HepG2 (cell line): ENCODE results near the gene L3MBTL3. TPM values are rescaled to one million over a fixed set of nuclear protein-coding genes. Genes with fewer than 3 reads are reported as not detected.

Source experiments
- ATAC-seq: fragments of 200-7000 bp; cut with Tn5 transposase; 3 replicates; pipeline ENCODE4 v1.9.1; 2020; ENCODE audit warnings: mild to moderate bottlenecking, moderate library complexity
- BruUV-seq: library from RNA; stranded (reverse); fragments of 400-500 nt; replicated peaks from 2 replicates; lab custom pipeline; 2021; lab: Mats Ljungman, UMichigan
- CTCF ChIA-PET: fragments of 300-600 bp; formaldehyde crosslinking; extraction: SDS; loops from one replicate; lab custom pipeline; 2021; ENCODE audit warnings: low total read pairs, inconsistent platforms, low intra/inter-chr PET ratio; lab: Yijun Ruan, JAX
- POLR2A ChIA-PET: fragments of 350-600 bp; sonication (Branson Sonifier 250); formaldehyde crosslinking; loops from one replicate; lab custom pipeline; 2020; ENCODE audit warnings: antibody characterized with exemption, inconsistent platforms; lab: Yijun Ruan, JAX
- DNase-seq: peaks from one replicate; pipeline ENCODE4 v3.0.0-alpha.2; 2015; ENCODE audit warnings: low spot score
- FAIRE-seq: peaks from 3 replicates; lab custom pipeline; 2011; peaks lifted over from hg19 to GRCh38; lab: Jason Lieb, UNC
- H2AFZ ChIP-seq: one replicate; pipeline ENCODE4 v1.6.1; 2011; ENCODE audit warnings: low read length, inconsistent platforms
- H3K27ac ChIP-seq: fragments of 300-600 bp; 3 replicates; pipeline ENCODE4 v1.8.0; 2011; ENCODE audit warnings: mixed run types, mild to moderate bottlenecking, mixed read lengths, low read length, inconsistent platforms; ENCODE audit not compliant: insufficient read depth; ENCODE audit errors: extremely low read length
- H3K27me3 ChIP-seq, 2 experiments: fragments of 200-600 bp in 1 of 2; 2 replicates in 1 of 2; 3 replicates in 1 of 2; pipeline versions ENCODE4 v1.6.0 to v1.8.0; 2011; ENCODE audit warnings: low read length in 2 of 2, mild to moderate bottlenecking in 2 of 2, moderate library complexity in 2 of 2, inconsistent platforms in 1 of 2; ENCODE audit not compliant: insufficient read depth in 2 of 2, control insufficient read depth in 1 of 2
- H3K36me3 ChIP-seq, 2 experiments: fragments of 200-600 bp in 1 of 2; replicated peaks in 1 of 2; 2 replicates in 1 of 2; 3 replicates in 1 of 2; pipeline versions ENCODE4 v1.5.1 to v1.8.0; 2011; ENCODE audit warnings: low read length in 2 of 2, inconsistent platforms in 1 of 2; ENCODE audit not compliant: insufficient read depth in 2 of 2, control insufficient read depth in 1 of 2
- H3K4me1 ChIP-seq: 2 replicates; pipeline ENCODE4 v1.5.1; 2012; ENCODE audit warnings: low read length, inconsistent platforms; ENCODE audit not compliant: insufficient read depth
- H3K4me2 ChIP-seq: 2 replicates; pipeline ENCODE4 v1.6.0; 2011; ENCODE audit warnings: low read depth, low read length, inconsistent platforms
- H3K4me3 ChIP-seq, 3 experiments: fragments of 200-600 bp in 1 of 3; sonication (generic), shearing (Covaris generic) in 1 of 3; replicated peaks in 1 of 3; 2 replicates each; pipeline ENCODE4 v1.5.1; 2011 to 2016; ENCODE audit warnings: low read length in 3 of 3, inconsistent platforms in 2 of 3, low read depth in 2 of 3, mild to moderate bottlenecking in 2 of 3, control low read depth in 1 of 3, mixed read lengths in 1 of 3; ENCODE audit not compliant: insufficient read depth in 1 of 3
- H3K79me2 ChIP-seq: one replicate; pipeline ENCODE4 v1.6.1; 2011; ENCODE audit warnings: low read length, inconsistent platforms; ENCODE audit not compliant: insufficient read depth
- H3K9ac ChIP-seq: 2 replicates; pipeline ENCODE4 v1.6.0; 2011; ENCODE audit warnings: mild to moderate bottlenecking, low read depth, low read length, inconsistent platforms; ENCODE audit not compliant: insufficient read depth
- H3K9me3 ChIP-seq: 2 replicates; pipeline ENCODE4 v1.5.1; 2012; ENCODE audit warnings: mild to moderate bottlenecking, low read length
- H4K20me1 ChIP-seq: 2 replicates; pipeline ENCODE4 v1.6.0; 2011; ENCODE audit warnings: inconsistent platforms, mild to moderate bottlenecking, low read length, moderate library complexity; ENCODE audit not compliant: insufficient read depth
- ATAD3A ChIP-seq: sonication (generic); formaldehyde crosslinking; IDR thresholded peaks from 2 replicates; pipeline ENCODE4 v1.4.0; 2020; ENCODE audit warnings: missing genetic modification reagents
- BORCS8-MEF2B ChIP-seq: sonication (generic); formaldehyde crosslinking; IDR thresholded peaks from 2 replicates; pipeline ENCODE4 v1.8.0; 2022; ENCODE audit warnings: mild to moderate bottlenecking, missing genetic modification reagents
- DRAP1 ChIP-seq: IDR thresholded peaks from 2 replicates; pipeline ENCODE4 v1.6.1; 2016; ENCODE audit warnings: missing genetic modification reagents, missing compliant biosample characterization
- EZH2 ChIP-seq: conservative IDR thresholded peaks from 2 replicates; pipeline ENCODE4 v1.6.1; 2012; ENCODE audit warnings: mild to moderate bottlenecking, low read depth, low read length, moderate library complexity
- HMG20B ChIP-seq: conservative IDR thresholded peaks from 2 replicates; pipeline ENCODE4 v1.6.1; 2016; ENCODE audit warnings: missing genetic modification reagents, missing compliant biosample characterization
- MXI1 ChIP-seq: IDR thresholded peaks from 3 replicates; pipeline ENCODE4 v1.6.1; 2012; ENCODE audit warnings: low read depth, low read length, inconsistent platforms, borderline replicate concordance
- SAP130 ChIP-seq: IDR thresholded peaks from 2 replicates; pipeline ENCODE4 v1.6.1; 2016; ENCODE audit warnings: low read depth
- ZNF20 ChIP-seq: sonication (generic); formaldehyde crosslinking; IDR thresholded peaks from 2 replicates; pipeline ENCODE4 v1.4.0; 2020; ENCODE audit warnings: mild to moderate bottlenecking, moderate library complexity, missing genetic modification reagents
- ZNF468 ChIP-seq: sonication (generic); formaldehyde crosslinking; IDR thresholded peaks from 2 replicates; pipeline ENCODE4 v1.8.0; 2022; ENCODE audit warnings: mild to moderate bottlenecking, moderate library complexity, missing genetic modification reagents
- ZSCAN31 ChIP-seq: sonication (generic); formaldehyde crosslinking; IDR thresholded peaks from 2 replicates; pipeline ENCODE4 v1.5.0; 2020; ENCODE audit warnings: low read depth, mild to moderate bottlenecking, missing genetic modification reagents
- WGBS: methylation state at CpG from one replicate; pipeline ENCODE4 v1.1.6; 2017; ENCODE audit warnings: low lambda C conversion rate; 5-methylcytosine and 5-hydroxymethylcytosine counted together
- in situ Hi-C: cut with HindIII; loops from 2 replicates; pipeline ENCODE4 v1.10.0; 2017; ENCODE audit warnings: low pct_unique_long_range_greater_than_20kb; ENCODE audit not compliant: extremely low pct_ligation_motif_present
- intact Hi-C: fragments of 100-400 bp; cut with micrococcal nuclease; formaldehyde crosslinking; loops from one replicate; pipeline ENCODE4 v1.10.0; 2022; ENCODE audit not compliant: unreplicated experiment
- polyA plus RNA-seq, 8 experiments: library from polyadenylated mRNA; depleted of rRNA in 3 of 8; stranded (reverse) in 7 of 8; unstranded in 1 of 8; fragments of >200 nt; fragmentation: Illumina TruSeq in 4 of 8; extraction: Trizol in 4 of 8; gene quantifications; 2 replicates each; pipeline versions ENCODE4 v1.2.1 to v1.2.3, GENCODE V29; 2011 to 2016; ENCODE audit warnings: low read depth in 4 of 8, missing spikeins in 1 of 8, mixed read lengths in 1 of 8; ENCODE audit not compliant: insufficient read depth in 1 of 8
- total RNA-seq, 5 experiments: library from RNA; depleted of rRNA; stranded (reverse); fragments of >200 nt; fragmentation: Illumina TruSeq; extraction: Trizol; gene quantifications; 2 replicates each; pipeline ENCODE4 v1.2.3, GENCODE V29; 2016; ENCODE audit warnings: low read depth in 1 of 5

L3MBTL3 gene
- total and polyA plus RNA-seq, 2 of the 13 experiments (the other 11 are each of a cell fraction or from before 2014, with no cell fraction given), result 1.5 to 2.5 TPM

- CTCF ChIA-PET, result no interaction called here
- H2AFZ ChIP-seq, result no peak overlapping the region
- no peak for ATAC-seq
- no peak overlapping the region for H3K4me2 ChIP-seq
- TF ChIP-seq MXI1 (no peak), HMG20B (CRISPR knock-in tag) (no peak), ZSCAN31 (CRISPR knock-in tag) (no peak), DRAP1 (no peak), SAP130 (CRISPR knock-in tag) (no peak), EZH2 (no peak), ZNF468 (CRISPR knock-in tag) (no peak), ATAD3A (CRISPR knock-in tag) (no peak)
- H3K36me3 ChIP-seq, result no peaks in the 10 kb centered on the region
- no peak overlapping the region for H3K9ac ChIP-seq
- DNase-seq, result no peak
- in situ Hi-C loops, result no loop called here
- POLR2A ChIA-PET, result no interaction called here
- H3K27me3 ChIP-seq, result no peaks in the 10 kb centered on the region
- no TSS peak for BruUV-seq
- H3K9me3 ChIP-seq, result no peaks in the 10 kb centered on the region
- WGBS, result 25% methylated on average over 1 of the region's 1 CpG
- no peak overlapping the region for H3K27ac ChIP-seq
- H3K4me1 ChIP-seq, result no peaks in the 10 kb centered on the region
- intact Hi-C loops, result no loop called here
- FAIRE-seq, result no peak
- H4K20me1 ChIP-seq, result no peaks in the 10 kb centered on the region
- H3K79me2 ChIP-seq, result no peaks in the 10 kb centered on the region
- H3K4me3 ChIP-seq, result no peak overlapping the region
Measured at GRCh38 chr6:130107710-130108109, 89.3 kb downstream of the L3MBTL3 start.

- FAIRE-seq (no peak), ATAC-seq (no peak), DNase-seq (no peak)
- no peaks in the 10 kb centered on the region for H4K20me1 ChIP-seq
- H3K27me3 ChIP-seq, result no peaks in the 10 kb centered on the region
- no peak overlapping the region for H3K27ac ChIP-seq
- no peak for TF ChIP-seq ZNF20 (CRISPR knock-in tag)
- no peak for TF ChIP-seq BORCS8-MEF2B (CRISPR knock-in tag)
- intact Hi-C loops, result no loop called here
- H3K9ac ChIP-seq, result no peak overlapping the region
- no peaks in the 10 kb centered on the region for H3K9me3 ChIP-seq
- BruUV-seq, result no TSS peak
- in situ Hi-C loops, result no loop called here
- H3K4me1 ChIP-seq, result no peaks in the 10 kb centered on the region
- no peak overlapping the region for H2AFZ ChIP-seq
- H3K36me3 ChIP-seq, result no peaks in the 10 kb centered on the region
- no peak overlapping the region for H3K4me2 ChIP-seq
- no peak overlapping the region for H3K4me3 ChIP-seq
- ChIA-PET CTCF (no interaction called here), POLR2A (no interaction called here)
- 24% methylated on average over 1 of the region's 1 CpG for WGBS
- no peaks in the 10 kb centered on the region for H3K79me2 ChIP-seq
Measured at GRCh38 chr6:130111031-130111430, 92.7 kb downstream of the L3MBTL3 start.
